HepG2 (cell line): ENCODE measurements around the gene FGD6. TPM values are rescaled to one million over a fixed set of nuclear protein-coding genes. Genes with fewer than 3 reads are reported as not detected.
"Not testable (repeated sequence)": the region's sequence is repeated elsewhere in the genome, so short reads cannot be mapped to it uniquely, and the experiment has no call there.

Experiments used
- ATAC-seq: fragments of 200-7000 bp; cut with Tn5 transposase; 3 replicates; pipeline ENCODE4 v1.9.1; 2020; ENCODE audit warnings: mild to moderate bottlenecking, moderate library complexity
- BruUV-seq: library from RNA; stranded (reverse); fragments of 400-500 nt; replicated peaks from 2 replicates; lab custom pipeline; 2021; lab: Mats Ljungman, UMichigan
- CTCF ChIA-PET: fragments of 300-600 bp; formaldehyde crosslinking; extraction: SDS; loops from one replicate; lab custom pipeline; 2021; ENCODE audit warnings: low total read pairs, inconsistent platforms, low intra/inter-chr PET ratio; lab: Yijun Ruan, JAX
- POLR2A ChIA-PET: fragments of 350-600 bp; sonication (Branson Sonifier 250); formaldehyde crosslinking; loops from one replicate; lab custom pipeline; 2020; ENCODE audit warnings: antibody characterized with exemption, inconsistent platforms; lab: Yijun Ruan, JAX
- DNase-seq: peaks from one replicate; pipeline ENCODE4 v3.0.0-alpha.2; 2015; ENCODE audit warnings: low spot score
- FAIRE-seq: peaks from 3 replicates; lab custom pipeline; 2011; peaks lifted over from hg19 to GRCh38; lab: Jason Lieb, UNC
- H2AFZ ChIP-seq: one replicate; pipeline ENCODE4 v1.6.1; 2011; ENCODE audit warnings: low read length, inconsistent platforms
- H3K27ac ChIP-seq: fragments of 300-600 bp; 3 replicates; pipeline ENCODE4 v1.8.0; 2011; ENCODE audit warnings: mixed run types, mild to moderate bottlenecking, mixed read lengths, low read length, inconsistent platforms; ENCODE audit not compliant: insufficient read depth; ENCODE audit errors: extremely low read length
- H3K27me3 ChIP-seq, 2 experiments: fragments of 200-600 bp in 1 of 2; 2 replicates in 1 of 2; 3 replicates in 1 of 2; pipeline versions ENCODE4 v1.6.0 to v1.8.0; 2011; ENCODE audit warnings: low read length in 2 of 2, mild to moderate bottlenecking in 2 of 2, moderate library complexity in 2 of 2, inconsistent platforms in 1 of 2; ENCODE audit not compliant: insufficient read depth in 2 of 2, control insufficient read depth in 1 of 2
- H3K36me3 ChIP-seq, 2 experiments: fragments of 200-600 bp in 1 of 2; replicated peaks in 1 of 2; 2 replicates in 1 of 2; 3 replicates in 1 of 2; pipeline versions ENCODE4 v1.5.1 to v1.8.0; 2011; ENCODE audit warnings: low read length in 2 of 2, inconsistent platforms in 1 of 2; ENCODE audit not compliant: insufficient read depth in 2 of 2, control insufficient read depth in 1 of 2
- H3K4me1 ChIP-seq: 2 replicates; pipeline ENCODE4 v1.5.1; 2012; ENCODE audit warnings: low read length, inconsistent platforms; ENCODE audit not compliant: insufficient read depth
- H3K4me2 ChIP-seq: 2 replicates; pipeline ENCODE4 v1.6.0; 2011; ENCODE audit warnings: low read depth, low read length, inconsistent platforms
- H3K4me3 ChIP-seq, 3 experiments: fragments of 200-600 bp in 1 of 3; sonication (generic), shearing (Covaris generic) in 1 of 3; replicated peaks in 1 of 3; 2 replicates each; pipeline ENCODE4 v1.5.1; 2011 to 2016; ENCODE audit warnings: low read length in 3 of 3, inconsistent platforms in 2 of 3, low read depth in 2 of 3, mild to moderate bottlenecking in 2 of 3, control low read depth in 1 of 3, mixed read lengths in 1 of 3; ENCODE audit not compliant: insufficient read depth in 1 of 3
- H3K79me2 ChIP-seq: one replicate; pipeline ENCODE4 v1.6.1; 2011; ENCODE audit warnings: low read length, inconsistent platforms; ENCODE audit not compliant: insufficient read depth
- H3K9ac ChIP-seq: 2 replicates; pipeline ENCODE4 v1.6.0; 2011; ENCODE audit warnings: mild to moderate bottlenecking, low read depth, low read length, inconsistent platforms; ENCODE audit not compliant: insufficient read depth
- H3K9me3 ChIP-seq: 2 replicates; pipeline ENCODE4 v1.5.1; 2012; ENCODE audit warnings: mild to moderate bottlenecking, low read length
- H4K20me1 ChIP-seq: 2 replicates; pipeline ENCODE4 v1.6.0; 2011; ENCODE audit warnings: inconsistent platforms, mild to moderate bottlenecking, low read length, moderate library complexity; ENCODE audit not compliant: insufficient read depth
- CEBPB ChIP-seq: IDR thresholded peaks from 2 replicates; pipeline ENCODE4 v1.6.1; 2011; ENCODE audit warnings: low read depth, low read length, improper control_type of control experiment, borderline replicate concordance
- ZNF878 ChIP-seq: sonication (generic); formaldehyde crosslinking; IDR thresholded peaks from 2 replicates; pipeline ENCODE4 v1.8.1; 2023; ENCODE audit warnings: mild to moderate bottlenecking, missing genetic modification reagents, moderate library complexity
- WGBS: methylation state at CpG from one replicate; pipeline ENCODE4 v1.1.6; 2017; ENCODE audit warnings: low lambda C conversion rate; 5-methylcytosine and 5-hydroxymethylcytosine counted together
- in situ Hi-C: cut with HindIII; loops from 2 replicates; pipeline ENCODE4 v1.10.0; 2017; ENCODE audit warnings: low pct_unique_long_range_greater_than_20kb; ENCODE audit not compliant: extremely low pct_ligation_motif_present
- intact Hi-C: fragments of 100-400 bp; cut with micrococcal nuclease; formaldehyde crosslinking; loops from one replicate; pipeline ENCODE4 v1.10.0; 2022; ENCODE audit not compliant: unreplicated experiment
- polyA plus RNA-seq, 8 experiments: library from polyadenylated mRNA; depleted of rRNA in 3 of 8; stranded (reverse) in 7 of 8; unstranded in 1 of 8; fragments of >200 nt; fragmentation: Illumina TruSeq in 4 of 8; extraction: Trizol in 4 of 8; gene quantifications; 2 replicates each; pipeline versions ENCODE4 v1.2.1 to v1.2.3, GENCODE V29; 2011 to 2016; ENCODE audit warnings: low read depth in 4 of 8, missing spikeins in 1 of 8, mixed read lengths in 1 of 8; ENCODE audit not compliant: insufficient read depth in 1 of 8
- total RNA-seq, 5 experiments: library from RNA; depleted of rRNA; stranded (reverse); fragments of >200 nt; fragmentation: Illumina TruSeq; extraction: Trizol; gene quantifications; 2 replicates each; pipeline ENCODE4 v1.2.3, GENCODE V29; 2016; ENCODE audit warnings: low read depth in 1 of 5

FGD6 gene
- total and polyA plus RNA-seq, 2 of the 13 experiments (the other 11 are each of a cell fraction or from before 2014, with no cell fraction given) = 2.2 to 4.3 TPM

- H2AFZ ChIP-seq, H3K36me3 ChIP-seq, in situ Hi-C loops, H4K20me1 ChIP-seq, intact Hi-C loops, DNase-seq, FAIRE-seq, CTCF ChIA-PET, H3K79me2 ChIP-seq, H3K9ac ChIP-seq, BruUV-seq, H3K9me3 ChIP-seq, H3K4me2 ChIP-seq, H3K4me3 ChIP-seq, H3K27ac ChIP-seq, H3K27me3 ChIP-seq, ATAC-seq, POLR2A ChIA-PET: not testable (repeated sequence)
- H3K4me1 ChIP-seq = peaks cover 11% of the 10 kb centered on the region
- 98% methylated on average over 8 of the region's 8 CpGs for WGBS
Measured at GRCh38 chr12:95138031-95138430, 79.2 kb downstream of the FGD6 start.

DNA sequence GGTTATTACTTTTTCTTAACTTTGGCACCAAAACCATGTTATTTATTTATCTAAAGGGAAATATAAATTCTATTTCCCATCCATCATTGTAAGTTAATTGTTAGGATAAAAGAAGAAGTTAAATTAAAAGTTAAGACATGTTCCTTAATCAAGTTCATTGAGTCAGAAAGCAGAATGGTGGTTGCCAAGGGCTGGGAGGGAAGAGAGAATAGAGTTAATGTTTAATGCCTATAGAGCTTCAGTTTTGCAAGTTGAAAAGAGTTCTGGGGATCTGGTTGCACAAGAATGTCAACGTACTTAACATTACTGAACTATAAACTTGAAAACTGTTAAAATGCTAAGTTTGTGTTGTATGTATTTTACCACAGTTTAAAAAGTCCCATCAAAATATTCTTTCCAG, 80.7 kb downstream of the FGD6 start:
- peaks cover 11% of the 10 kb centered on the region for H3K4me1 ChIP-seq
- H3K79me2 ChIP-seq = no peaks in the 10 kb centered on the region
- no peak overlapping the region for H3K4me2 ChIP-seq
- no peak overlapping the region for H3K4me3 ChIP-seq
- H3K27me3 ChIP-seq = no peaks in the 10 kb centered on the region
- no peaks in the 10 kb centered on the region for H4K20me1 ChIP-seq
- POLR2A ChIA-PET = no interaction called here
- intact Hi-C loops = no loop called here
- no peak for FAIRE-seq
- H3K36me3 ChIP-seq = 0 out of 5 replicates have a peak, but pooled peaks cover 0 to 2% of the 10 kb centered on the region in 2 experiments
- TF ChIP-seq ZNF878 (CRISPR knock-in tag) = no peak
- peak; percentile 52; the same call in 1 of the 2 replicates for TF ChIP-seq CEBPB
- TF ChIP-seq, all 625 proteins: peak for 1
- H3K27ac ChIP-seq = no peak overlapping the region
- no peaks in the 10 kb centered on the region for H3K9me3 ChIP-seq
- in situ Hi-C loops = no loop called here
- ATAC-seq = no peak; the same call in 2 of the 3 replicates
- WGBS = 24% methylated on average over 1 of the region's 1 CpG
- H3K9ac ChIP-seq = no peak overlapping the region
- no TSS peak for BruUV-seq
- peak; percentile 12 for DNase-seq
- CTCF ChIA-PET = no interaction called here
- no peak overlapping the region for H2AFZ ChIP-seq
